K562 (cell line): ENCODE data around the gene CADM2.

Source experiments
- TCF7L2 ChIP-seq: fragments of 150-350 bp; IDR thresholded peaks from 2 replicates; pipeline ENCODE4 v1.6.1; 2016; ENCODE audit warnings: low read depth, mild to moderate bottlenecking, low read length, moderate library complexity
- UBTF ChIP-seq, 2 experiments: IDR thresholded peaks; 2 replicates each; pipeline ENCODE4 v1.6.1; 2012; ENCODE audit warnings: improper control_type of control experiment in 2 of 2, low read depth in 2 of 2, low read length in 2 of 2, borderline replicate concordance in 1 of 2

- TF ChIP-seq UBTF (IDR thresholded peaks at IDR 0.05; ENCODE audit: borderline replicate concordance in 1 of 2, low read depth in 2 of 2, low read length in 2 of 2): no peak
- no peak for TF ChIP-seq TCF7L2
These were observed 918.8 kb downstream of the CADM2 start for GRCh38 chr3:85877631-85878030.
